OCI-LY7 (cell line): Measurements from ENCODE around the gene CCT2.

ENCODE experiments used
- EZH2phosphoT487 ChIP-seq: fragments of 200-600 bp; sonication (generic); IDR thresholded peaks from 2 replicates; pipeline ENCODE4 v1.6.1; 2018; ENCODE audit warnings: low read depth, borderline replicate concordance, mild to moderate bottlenecking, mixed run types, antibody characterized with exemption, low read length, moderate library complexity, mixed read lengths
- TF ChIP-seq, protein P1 (sequence below): fragments of 200-600 bp; sonication (generic); conservative IDR thresholded peaks from 2 replicates; pipeline ENCODE4 v1.5.1; 2014; ENCODE audit warnings: mild to moderate bottlenecking, antibody characterized with exemption, low read length, moderate library complexity, mixed read lengths

DNA sequence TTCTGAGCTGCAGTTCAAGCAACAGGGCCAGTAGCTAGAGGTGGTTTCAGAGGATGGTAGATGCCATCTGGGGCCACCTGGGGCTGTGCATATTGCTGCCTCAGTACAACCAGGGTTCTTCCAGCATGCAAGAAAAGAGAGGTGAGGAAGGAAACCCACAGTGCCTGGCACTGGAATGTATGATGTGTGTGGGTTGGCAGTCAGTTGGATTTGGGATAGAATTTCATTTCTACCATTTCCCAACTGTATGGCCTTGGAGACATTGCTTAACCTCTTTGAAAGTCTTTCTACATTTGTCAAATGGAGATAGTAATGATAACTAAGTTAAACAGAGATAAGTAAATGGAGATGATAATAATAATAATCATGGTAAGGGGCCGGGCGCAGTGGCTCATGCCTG, 35.7 kb downstream of the CCT2 start:
- TF ChIP-seq, protein P1, sequence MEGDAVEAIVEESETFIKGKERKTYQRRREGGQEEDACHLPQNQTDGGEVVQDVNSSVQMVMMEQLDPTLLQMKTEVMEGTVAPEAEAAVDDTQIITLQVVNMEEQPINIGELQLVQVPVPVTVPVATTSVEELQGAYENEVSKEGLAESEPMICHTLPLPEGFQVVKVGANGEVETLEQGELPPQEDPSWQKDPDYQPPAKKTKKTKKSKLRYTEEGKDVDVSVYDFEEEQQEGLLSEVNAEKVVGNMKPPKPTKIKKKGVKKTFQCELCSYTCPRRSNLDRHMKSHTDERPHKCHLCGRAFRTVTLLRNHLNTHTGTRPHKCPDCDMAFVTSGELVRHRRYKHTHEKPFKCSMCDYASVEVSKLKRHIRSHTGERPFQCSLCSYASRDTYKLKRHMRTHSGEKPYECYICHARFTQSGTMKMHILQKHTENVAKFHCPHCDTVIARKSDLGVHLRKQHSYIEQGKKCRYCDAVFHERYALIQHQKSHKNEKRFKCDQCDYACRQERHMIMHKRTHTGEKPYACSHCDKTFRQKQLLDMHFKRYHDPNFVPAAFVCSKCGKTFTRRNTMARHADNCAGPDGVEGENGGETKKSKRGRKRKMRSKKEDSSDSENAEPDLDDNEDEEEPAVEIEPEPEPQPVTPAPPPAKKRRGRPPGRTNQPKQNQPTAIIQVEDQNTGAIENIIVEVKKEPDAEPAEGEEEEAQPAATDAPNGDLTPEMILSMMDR = no peak
- no peak for TF ChIP-seq EZH2phosphoT487
